Natural killer cell (primary cell): ENCODE measurements around the gene PARP2. TPM values are rescaled to one million over a fixed set of nuclear protein-coding genes. Genes with fewer than 3 reads are reported as not detected.

Experiments used
- ATAC-seq, 3 donors: fragments of 150-1000 bp in 2 of 3; fragments of 200-7000 bp in 1 of 3; cut with Tn5 transposase; 1 replicate in 1 of 3; 2 replicates in 2 of 3; pipeline ENCODE4 v1.10.0; 2021; ENCODE audit warnings: mild to moderate bottlenecking in 2 of 3, moderate library complexity in 2 of 3
- DNase-seq, 2 donors: peaks; one replicate each; pipeline versions ENCODE4 v3.0.0 to v3.0.0-alpha.2; 2013 to 2021; ENCODE audit warnings: mixed read lengths in 1 of 2
- H3K27ac ChIP-seq: one replicate; pipeline ENCODE4 v1.5.1; 2013; ENCODE audit warnings: mild to moderate bottlenecking, low read length
- H3K27me3 ChIP-seq: one replicate; pipeline ENCODE4 v1.6.1; 2013; ENCODE audit warnings: low read length; ENCODE audit not compliant: control insufficient read depth, insufficient read depth
- H3K36me3 ChIP-seq: one replicate; pipeline ENCODE4 v1.6.1; 2013; ENCODE audit warnings: low read length; ENCODE audit not compliant: control insufficient read depth, insufficient read depth
- H3K4me1 ChIP-seq: one replicate; pipeline ENCODE4 v1.6.1; 2013; ENCODE audit warnings: low read length; ENCODE audit not compliant: control insufficient read depth, insufficient read depth
- H3K4me3 ChIP-seq: one replicate; pipeline ENCODE4 v1.5.1; 2013; ENCODE audit warnings: low read length
- H3K9me3 ChIP-seq: one replicate; pipeline ENCODE4 v1.6.1; 2013; ENCODE audit warnings: low read length; ENCODE audit not compliant: control insufficient read depth, insufficient read depth
- H3K27ac Mint-ChIP-seq, 2 donors: one replicate each; pipeline ENCODE4 v1.8.0; 2022; ENCODE audit warnings: mild to moderate bottlenecking in 2 of 2, mixed read lengths in 2 of 2, moderate library complexity in 1 of 2
- H3K27me3 Mint-ChIP-seq, 2 donors: one replicate each; pipeline ENCODE4 v1.8.0; 2022; ENCODE audit warnings: low read depth in 2 of 2, mixed read lengths in 2 of 2
- H3K36me3 Mint-ChIP-seq: one replicate; pipeline ENCODE4 v1.8.0; 2022; ENCODE audit warnings: mixed read lengths
- H3K4me1 Mint-ChIP-seq, 2 donors: one replicate each; pipeline ENCODE4 v1.8.0; 2022; ENCODE audit warnings: mixed read lengths in 2 of 2
- H3K4me3 Mint-ChIP-seq: one replicate; pipeline ENCODE4 v1.8.0; 2022; ENCODE audit warnings: mild to moderate bottlenecking, moderate library complexity, mixed read lengths
- H3K9me3 Mint-ChIP-seq, 2 donors: one replicate each; pipeline ENCODE4 v1.8.0; 2022; ENCODE audit warnings: mixed read lengths in 2 of 2
- CTCF ChIP-seq: fragments of 200-600 bp; IDR thresholded peaks from one replicate; pipeline ENCODE4 v1.8.0; 2022; ENCODE audit warnings: antibody characterized with exemption
- WGBS: methylation state at CpG from one replicate; pipeline ENCODE4 v1.1.7; 2013; ENCODE audit warnings: missing lambda C conversion rate; ENCODE audit not compliant: insufficient coverage; 5-methylcytosine and 5-hydroxymethylcytosine counted together
- intact Hi-C: fragments of 100-400 bp; cut with micrococcal nuclease; formaldehyde crosslinking; loops from one replicate; pipeline ENCODE4 v1.14.2; 2022
- total RNA-seq, 4 donors: library from RNA; stranded (reverse); fragments of 120-200 nt in 1 of 4; gene quantifications; one replicate each; pipeline versions ENCODE4 v1.2.3 to v1.2.4, GENCODE V29; 2013 to 2022

Gene PARP2
- total RNA-seq, 3 donors from 2014 or later (not counting 1 experiment from before 2014, with no cell fraction given): 18.2 to 28.3 (median 22.2) TPM

GRCh38 chr14:20341646-20342045, 1.8 kb upstream of the PARP2 start:
- Histone ChIP-seq H3K27me3 (no peaks in the 10 kb centered on the region), H3K9me3 (no peaks in the 10 kb centered on the region), H3K36me3 (peaks cover 2% of the 10 kb centered on the region), H3K4me1 (peaks cover 6% of the 10 kb centered on the region), H3K4me3 (no peak overlapping the region), H3K27ac (no peak overlapping the region)
- Mint-ChIP-seq H3K27me3 (no peaks in the 10 kb centered on the region), H3K4me3 (peak overlapping the region; percentile 96), H3K36me3 (no peaks in the 10 kb centered on the region), H3K4me1 (peaks cover 14 to 22% of the 10 kb centered on the region in 2 donors), H3K9me3 (no peaks in the 10 kb centered on the region), H3K27ac (peak overlapping the region in 1 of 2 donors; percentile 97)
- no peak for TF ChIP-seq CTCF
- ATAC-seq: no peak
- DNase-seq: no peak
- WGBS: no CpG with 5 or more reads among the region's 2 CpGs
- intact Hi-C loops: loop anchor here (2.0 to 5.0 kb wide), 4 partner anchors 15 to 341 kb away; no protein-coding TSS in a partner anchor

GRCh38 chr14:20343862-20344220, 406 bp downstream of the PARP2 start:
- H3K9me3 Mint-ChIP-seq: no peaks in the 10 kb centered on the region
- Histone ChIP-seq H3K36me3 (peaks cover 7% of the 10 kb centered on the region), H3K4me1 (peaks cover 6% of the 10 kb centered on the region), H3K27ac (peak overlapping the region; percentile 90), H3K4me3 (peak overlapping the region; percentile 94), H3K27me3 (no peaks in the 10 kb centered on the region), H3K9me3 (no peaks in the 10 kb centered on the region)
- WGBS: 0% methylated on average over 2 of the region's 3 CpGs
- no peaks in the 10 kb centered on the region for H3K36me3 Mint-ChIP-seq
- DNase-seq (no peak), ATAC-seq (no peak)
- H3K27me3 Mint-ChIP-seq: no peaks in the 10 kb centered on the region
- no peak for TF ChIP-seq CTCF
- intact Hi-C loops: loop anchor here (1.0 to 5.0 kb wide), 6 partner anchors 11 to 339 kb away; partner anchors contain the start of genes APEX1 and CCNB1IP1
- H3K27ac Mint-ChIP-seq: peak overlapping the region; percentile 97 to 99
- H3K4me3 Mint-ChIP-seq: peak overlapping the region; percentile 96
- peaks cover 14 to 22% of the 10 kb centered on the region in 2 donors for H3K4me1 Mint-ChIP-seq

GRCh38 chr14:20345366-20345765, 1.9 kb downstream of the PARP2 start:
- H3K4me1 ChIP-seq: peaks cover 6% of the 10 kb centered on the region
- H3K36me3 ChIP-seq: peaks cover 8% of the 10 kb centered on the region
- no peak for ATAC-seq
- intact Hi-C loops: no loop called here
- no peak overlapping the region for H3K27ac ChIP-seq
- Mint-ChIP-seq H3K27ac (peak overlapping the region; percentile 97 to 99), H3K27me3 (no peaks in the 10 kb centered on the region), H3K4me1 (peaks cover 14 to 22% of the 10 kb centered on the region in 2 donors), H3K9me3 (no peaks in the 10 kb centered on the region), H3K36me3 (no peaks in the 10 kb centered on the region), H3K4me3 (no peak overlapping the region)
- H3K9me3 ChIP-seq: no peaks in the 10 kb centered on the region
- TF ChIP-seq CTCF: no peak
- DNase-seq: no peak
- no peak overlapping the region for H3K4me3 ChIP-seq
- WGBS: 94% methylated on average over 1 of the region's 1 CpG
- H3K27me3 ChIP-seq: no peaks in the 10 kb centered on the region

GRCh38 chr14:20346713-20347112, 3.3 kb downstream of the PARP2 start:
- no peak for DNase-seq
- H3K27ac Mint-ChIP-seq: no peak overlapping the region
- no peak for ATAC-seq
- H3K4me1 ChIP-seq: peaks cover 6% of the 10 kb centered on the region
- H3K27me3 Mint-ChIP-seq: no peaks in the 10 kb centered on the region
- intact Hi-C loops: no loop called here
- peaks cover 19% of the 10 kb centered on the region for H3K36me3 ChIP-seq
- no peaks in the 10 kb centered on the region for H3K9me3 Mint-ChIP-seq
- no peaks in the 10 kb centered on the region for H3K9me3 ChIP-seq
- no peak overlapping the region for H3K27ac ChIP-seq
- 100% methylated on average over 1 of the region's 1 CpG for WGBS
- no peak overlapping the region for H3K4me3 ChIP-seq
- no peaks in the 10 kb centered on the region for H3K27me3 ChIP-seq
- H3K36me3 Mint-ChIP-seq: no peaks in the 10 kb centered on the region
- no peak overlapping the region for H3K4me3 Mint-ChIP-seq
- TF ChIP-seq CTCF: no peak
- H3K4me1 Mint-ChIP-seq: peaks cover 14 to 22% of the 10 kb centered on the region in 2 donors
